Liver (tissue), 5 donors: ENCODE results near the gene SLBP. TPM values are rescaled to one million over a fixed set of nuclear protein-coding genes. Genes with fewer than 3 reads are reported as not detected.

Source experiments
- polyA plus RNA-seq, 2 donors: library from polyadenylated mRNA; stranded (reverse) in 1 of 2; unstranded in 1 of 2; fragments of 200-250 nt in 1 of 2; fragments of >200 nt in 1 of 2; fragmentation: Nextera tagmentation in 1 of 2; extraction: Ambion mirVana in 1 of 2; gene quantifications; one replicate each; pipeline versions ENCODE4 v1.2.1 to v1.2.3, GENCODE V29; 2013 to 2015
- small RNA-seq: library from RNA; depleted of rRNA; stranded (forward); fragments of <200 nt; gene quantifications from one replicate; pipeline ENCODE3, GENCODE V24; 2014
- total RNA-seq, 2 donors: library from RNA; depleted of rRNA; stranded (reverse); fragments of >200 nt; gene quantifications; one replicate each; pipeline ENCODE4 v1.2.3, GENCODE V29; 2014
- donor health status: healthy.
- donor health status: healthy.
- donor health status: healthy.

SLBP gene
- total and polyA plus RNA-seq, 4 donors: 14.7 to 64.4 (median 17.4) TPM

Small RNAs within 50 kb of the gene (small RNA-seq; reads per million reads assigned to genes)
- gene RF00019: not detected

Other genes with a start within 250 kb of the SLBP start
- gene FAM53A, start 28.0 kb downstream of the SLBP start, total RNA-seq: 1 to 10 TPM in 1 of 2 donors, under 1 TPM in 1; 0.51 to 1.4 TPM
- 1 to 10 TPM in 1 of 2 donors, under 1 TPM in 1; 0.44 to 2.2 TPM for gene FAM53A, start 28.0 kb downstream of the SLBP start, polyA plus RNA-seq
- 10 to 100 TPM; 15.9 to 37.0 TPM for gene TMEM129, start 9.0 kb upstream of the SLBP start, total RNA-seq
- gene TMEM129, start 9.0 kb upstream of the SLBP start, polyA plus RNA-seq: 10 to 100 TPM; 12.2 to 27.7 TPM
- 10 to 100 TPM in 1 of 2 donors, 1 to 10 TPM in 1; 4.9 to 38.9 TPM for gene TACC3, start 9.2 kb upstream of the SLBP start, total RNA-seq
- 1 to 10 TPM; 1.4 to 6.1 TPM for gene TACC3, start 9.2 kb upstream of the SLBP start, polyA plus RNA-seq
- 10 to 100 TPM; 39.1 to 40.0 TPM for gene FGFR3, start 81.0 kb upstream of the SLBP start, total RNA-seq
- gene FGFR3, start 81.0 kb upstream of the SLBP start, polyA plus RNA-seq: 10 to 100 TPM in 1 of 2 donors, 1 to 10 TPM in 1; 5.6 to 19.1 TPM
- gene LETM1, start 143.8 kb upstream of the SLBP start, total RNA-seq: 10 to 100 TPM; 31.0 to 46.9 TPM
- 10 to 100 TPM; 12.2 to 17.3 TPM for gene LETM1, start 143.8 kb upstream of the SLBP start, polyA plus RNA-seq
- 10 to 100 TPM; 17.2 to 71.5 TPM for gene NSD2, start 159.1 kb upstream of the SLBP start, total RNA-seq
- 1 to 10 TPM; 5.1 to 5.9 TPM for gene NSD2, start 159.1 kb upstream of the SLBP start, polyA plus RNA-seq